ENCODE results near the gene OXSM.

The OXSM gene

DNA sequence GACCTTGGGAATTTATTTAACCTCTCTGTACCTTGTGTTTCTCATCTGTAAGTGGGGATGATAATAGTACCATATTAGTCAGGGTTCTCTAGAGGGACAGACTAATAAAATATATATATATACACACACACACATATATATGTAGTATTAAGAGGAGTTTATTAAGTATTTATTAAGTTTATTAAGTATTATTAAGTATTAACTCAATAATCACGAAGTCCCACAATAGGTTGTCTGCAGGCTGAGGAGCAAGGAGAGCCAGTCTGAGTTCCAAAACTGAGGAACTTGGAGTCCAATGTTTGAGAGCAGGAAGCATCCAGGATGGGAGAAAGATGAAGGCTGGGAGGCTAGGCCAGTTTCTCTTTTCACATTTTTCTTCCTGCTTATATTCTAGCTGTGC is 14.8 kb downstream of the OXSM start:
- TF ChIP-seq, protein P1, sequence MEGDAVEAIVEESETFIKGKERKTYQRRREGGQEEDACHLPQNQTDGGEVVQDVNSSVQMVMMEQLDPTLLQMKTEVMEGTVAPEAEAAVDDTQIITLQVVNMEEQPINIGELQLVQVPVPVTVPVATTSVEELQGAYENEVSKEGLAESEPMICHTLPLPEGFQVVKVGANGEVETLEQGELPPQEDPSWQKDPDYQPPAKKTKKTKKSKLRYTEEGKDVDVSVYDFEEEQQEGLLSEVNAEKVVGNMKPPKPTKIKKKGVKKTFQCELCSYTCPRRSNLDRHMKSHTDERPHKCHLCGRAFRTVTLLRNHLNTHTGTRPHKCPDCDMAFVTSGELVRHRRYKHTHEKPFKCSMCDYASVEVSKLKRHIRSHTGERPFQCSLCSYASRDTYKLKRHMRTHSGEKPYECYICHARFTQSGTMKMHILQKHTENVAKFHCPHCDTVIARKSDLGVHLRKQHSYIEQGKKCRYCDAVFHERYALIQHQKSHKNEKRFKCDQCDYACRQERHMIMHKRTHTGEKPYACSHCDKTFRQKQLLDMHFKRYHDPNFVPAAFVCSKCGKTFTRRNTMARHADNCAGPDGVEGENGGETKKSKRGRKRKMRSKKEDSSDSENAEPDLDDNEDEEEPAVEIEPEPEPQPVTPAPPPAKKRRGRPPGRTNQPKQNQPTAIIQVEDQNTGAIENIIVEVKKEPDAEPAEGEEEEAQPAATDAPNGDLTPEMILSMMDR (IDR thresholded peaks at IDR 0.05; ENCODE audit: low read depth, low read length), result no peak
- no peak for DNase-seq (ENCODE audit: extremely low read depth, low read depth)

DNA sequence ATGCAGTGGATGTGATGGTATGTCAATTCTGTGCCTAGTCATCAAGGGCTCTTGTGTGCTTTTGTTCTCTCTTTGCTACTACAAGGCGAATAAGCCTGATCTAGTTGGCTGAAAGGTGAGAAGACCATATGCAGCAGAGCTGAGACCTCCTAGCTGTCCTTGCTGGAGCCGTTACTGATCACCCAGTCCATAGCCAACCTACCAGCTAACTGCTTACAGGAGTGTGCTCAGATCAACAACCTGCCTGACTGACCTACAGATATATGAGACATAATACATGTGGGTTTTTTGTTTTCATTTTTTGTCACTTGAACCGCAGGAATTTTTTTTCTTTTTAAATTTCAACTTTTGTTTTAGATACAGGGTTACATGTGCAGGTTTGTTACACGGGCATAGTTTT is 22.8 kb downstream of the OXSM start:
- TF ChIP-seq, protein P1 (IDR thresholded peaks at IDR 0.05; ENCODE audit: low read depth, low read length), result no peak
- no peak for DNase-seq (ENCODE audit: extremely low read depth, low read depth)

DNA sequence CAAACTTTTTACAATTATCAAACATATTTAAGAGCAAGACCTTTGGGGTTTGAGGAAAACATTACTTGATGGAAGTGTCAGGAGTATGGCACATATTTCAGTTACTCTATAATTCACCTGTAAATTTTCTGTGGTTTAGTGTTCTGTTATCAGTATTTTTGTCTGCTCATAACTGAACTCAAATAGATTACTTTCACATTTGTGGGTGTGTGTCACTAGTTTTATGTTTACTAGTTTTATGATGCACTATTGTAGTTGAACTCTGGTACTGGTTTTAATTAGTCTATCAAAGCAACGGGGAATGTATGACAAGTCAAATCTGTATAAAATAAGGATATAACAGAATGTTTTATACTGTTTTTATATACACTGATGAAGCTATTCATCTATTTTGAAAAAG is 27.2 kb downstream of the OXSM start:
- TF ChIP-seq, protein P1 (IDR thresholded peaks at IDR 0.05; ENCODE audit: low read depth, low read length), result no peak

DNA sequence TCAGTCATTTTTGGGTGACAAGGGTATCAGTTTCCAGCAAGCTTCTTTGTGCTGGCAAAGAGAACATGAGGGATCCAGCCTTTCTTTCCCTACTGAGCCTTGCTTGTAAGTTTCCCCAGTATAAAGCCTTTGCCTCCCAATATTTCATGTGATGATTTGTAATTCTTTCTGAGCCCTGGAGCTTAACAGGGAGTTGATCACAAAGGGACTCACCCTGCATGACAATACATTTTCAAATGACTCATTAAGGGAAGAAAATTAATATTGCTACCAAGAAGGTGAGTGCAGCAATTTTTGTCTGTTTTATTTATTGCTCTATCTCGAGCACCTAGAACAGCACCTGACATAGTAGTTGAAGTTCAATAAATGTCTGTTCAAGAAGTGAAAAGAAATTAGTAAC is 27.7 kb downstream of the OXSM start:
- TF ChIP-seq, protein P1 (IDR thresholded peaks at IDR 0.05; ENCODE audit: low read depth, low read length), result no peak

More for the DNA sequence above, 27.2 kb downstream of the OXSM start:
- no peak for DNase-seq (ENCODE audit: extremely low read depth, low read depth)

DNA sequence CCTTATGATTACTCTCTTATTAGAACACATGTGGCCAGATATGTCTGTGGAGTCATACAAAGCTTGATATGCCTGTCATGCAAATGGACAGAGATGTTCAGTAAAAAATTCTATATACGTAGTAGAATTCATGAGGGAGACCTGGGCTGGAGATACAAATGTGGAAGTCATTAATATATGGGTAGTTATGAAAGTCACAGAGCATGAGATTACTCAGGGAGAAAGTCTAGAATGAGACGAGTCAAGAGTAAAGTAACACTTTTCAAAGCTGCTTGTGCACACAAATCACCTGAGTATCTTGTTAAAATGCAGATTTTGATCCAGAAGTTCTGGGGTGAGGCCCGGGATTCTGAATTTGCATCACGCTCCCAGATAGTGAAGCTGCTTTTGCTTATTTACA is 28.4 kb downstream of the OXSM start:
- TF ChIP-seq, protein P1 (IDR thresholded peaks at IDR 0.05; ENCODE audit: low read depth, low read length), result no peak
- DNase-seq (ENCODE audit: extremely low read depth, low read depth), result no peak

More for the DNA sequence above, 27.7 kb downstream of the OXSM start:
- DNase-seq (ENCODE audit: extremely low read depth, low read depth), result no peak

DNA sequence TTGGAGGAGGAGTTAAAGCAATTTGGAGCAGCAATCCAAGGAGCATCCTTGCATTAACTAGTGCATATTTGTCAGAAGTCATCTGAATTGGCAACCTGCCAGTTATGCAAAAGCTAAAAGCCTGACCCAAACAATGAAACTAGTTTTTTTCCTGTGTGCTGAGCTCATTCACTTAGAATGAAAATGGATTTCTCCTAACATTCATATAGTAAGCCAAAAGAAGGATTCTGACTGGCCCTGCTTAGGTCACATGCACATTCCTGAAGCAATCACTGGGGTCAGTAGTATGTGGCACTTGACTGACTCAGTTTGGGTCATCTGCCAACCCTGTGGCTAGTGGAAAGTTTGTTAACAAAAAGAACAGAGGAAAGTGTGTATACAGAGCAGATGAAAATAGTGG is 30.5 kb downstream of the OXSM start:
- TF ChIP-seq, protein P1 (IDR thresholded peaks at IDR 0.05; ENCODE audit: low read depth, low read length), result no peak
- peak; percentile 60 for DNase-seq (ENCODE audit: extremely low read depth, low read depth)

DNA sequence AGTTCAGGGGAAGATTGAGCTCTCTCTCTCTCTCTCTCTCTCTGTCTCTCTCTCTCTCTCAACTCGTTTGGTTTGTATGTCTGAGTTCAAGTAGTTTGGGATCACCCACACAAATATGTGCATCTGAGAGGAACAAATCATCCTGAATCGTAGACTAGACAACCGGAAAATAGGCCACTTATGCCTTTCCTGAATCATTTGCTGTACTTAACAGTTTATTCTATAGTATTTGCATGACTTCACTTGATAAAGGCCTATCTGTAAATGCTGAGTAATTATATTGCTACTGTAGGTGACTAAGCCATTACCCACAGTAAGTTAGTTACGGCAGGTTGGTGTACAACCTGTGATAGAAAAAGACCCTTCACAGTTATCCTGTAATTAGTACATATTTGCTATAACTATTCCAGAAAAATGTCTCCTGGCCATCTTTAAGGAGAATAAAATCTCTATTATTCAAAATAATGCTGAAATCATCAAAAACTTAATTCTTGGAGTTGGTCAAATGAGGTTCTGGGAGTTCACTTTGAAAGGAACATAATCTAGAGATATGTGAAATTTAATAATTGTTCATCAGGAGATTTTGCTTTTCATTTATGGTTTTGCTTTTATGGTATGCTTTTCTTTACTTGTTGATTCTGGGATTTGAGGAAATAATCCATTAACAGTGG is 31.1 kb downstream of the OXSM start:
- TF ChIP-seq, protein P1 (IDR thresholded peaks at IDR 0.05; ENCODE audit: low read depth, low read length), result no peak
- DNase-seq (ENCODE audit: extremely low read depth, low read depth), result no peak

Measured in AG09319 (cell line).